Stimulated activated memory B cell treated with anti-CD40 and anti-IgM and Interleukin-4, amounts not matched to agents 10 μg/mL and 1 μg/mL and 100 μg/mL, for 72 hours (primary cell): ENCODE measurements around the gene UNC119B.

ENCODE experiments used
- ATAC-seq: fragments of 150-1000 bp; cut with Tn5 transposase; 2 replicates; pipeline ENCODE4 v1.10.0; 2021
- H3K27ac Mint-ChIP-seq: one replicate; pipeline ENCODE4 v1.8.0; 2022; ENCODE audit warnings: mild to moderate bottlenecking, mixed read lengths
- H3K27me3 Mint-ChIP-seq: one replicate; pipeline ENCODE4 v1.8.0; 2022; ENCODE audit warnings: mixed read lengths
- H3K36me3 Mint-ChIP-seq: one replicate; pipeline ENCODE4 v1.8.0; 2022; ENCODE audit warnings: mixed read lengths
- H3K4me1 Mint-ChIP-seq: one replicate; pipeline ENCODE4 v1.8.0; 2022; ENCODE audit warnings: mixed read lengths
- H3K4me3 Mint-ChIP-seq: one replicate; pipeline ENCODE4 v1.8.0; 2022; ENCODE audit warnings: mild to moderate bottlenecking, moderate library complexity, mixed read lengths
- H3K9me3 Mint-ChIP-seq: one replicate; pipeline ENCODE4 v1.8.0; 2022; ENCODE audit warnings: mixed read lengths

Gene UNC119B

GRCh38 chr12:120758798-120759590 lies 48.7 kb downstream of the UNC119B start:
- Mint-ChIP-seq H3K27ac (no peak overlapping the region), H3K4me3 (no peak overlapping the region), H3K9me3 (peaks cover 6% of the 10 kb centered on the region), H3K4me1 (no peaks in the 10 kb centered on the region), H3K36me3 (peaks cover 41% of the 10 kb centered on the region), H3K27me3 (no peaks in the 10 kb centered on the region)
- no peak for ATAC-seq

GRCh38 chr12:120759591-120760348 lies 49.5 kb downstream of the UNC119B start:
- Mint-ChIP-seq H3K9me3 (peaks cover 6% of the 10 kb centered on the region), H3K27ac (no peak overlapping the region), H3K36me3 (peaks cover 46% of the 10 kb centered on the region)

GRCh38 chr12:120760349-120761254 lies 50.3 kb downstream of the UNC119B start:
- no peak for ATAC-seq
- Mint-ChIP-seq H3K27ac (no peak overlapping the region), H3K4me3 (no peak overlapping the region), H3K4me1 (no peaks in the 10 kb centered on the region), H3K36me3 (peaks cover 45% of the 10 kb centered on the region), H3K9me3 (no peaks in the 10 kb centered on the region), H3K27me3 (no peaks in the 10 kb centered on the region)

More at GRCh38 chr12:120759591-120760348, 49.5 kb downstream of the UNC119B start:
- Mint-ChIP-seq H3K4me1 (no peaks in the 10 kb centered on the region), H3K4me3 (no peak overlapping the region), H3K27me3 (no peaks in the 10 kb centered on the region)
- peak; percentile 12 for ATAC-seq

GRCh38 chr12:120761519-120761934 lies 51.3 kb downstream of the UNC119B start:
- no peak for ATAC-seq
- Mint-ChIP-seq H3K27ac (no peak overlapping the region), H3K27me3 (no peaks in the 10 kb centered on the region)

GRCh38 chr12:120762086-120762485 lies 51.8 kb downstream of the UNC119B start:
- H3K4me1 Mint-ChIP-seq: no peaks in the 10 kb centered on the region
- H3K27me3 Mint-ChIP-seq: no peaks in the 10 kb centered on the region
- no peak overlapping the region for H3K4me3 Mint-ChIP-seq
- H3K9me3 Mint-ChIP-seq: no peaks in the 10 kb centered on the region
- H3K36me3 Mint-ChIP-seq: peaks cover 58% of the 10 kb centered on the region
- no peak for ATAC-seq
- H3K27ac Mint-ChIP-seq: no peak overlapping the region

More at GRCh38 chr12:120761519-120761934, 51.3 kb downstream of the UNC119B start:
- Mint-ChIP-seq H3K4me3 (no peak overlapping the region), H3K9me3 (no peaks in the 10 kb centered on the region), H3K4me1 (no peaks in the 10 kb centered on the region), H3K36me3 (peaks cover 53% of the 10 kb centered on the region)

- H3K9me3 Mint-ChIP-seq: no peaks in the 10 kb centered on the region
- peak overlapping the region; percentile 30 for H3K27ac Mint-ChIP-seq
- H3K27me3 Mint-ChIP-seq: no peaks in the 10 kb centered on the region
- H3K4me1 Mint-ChIP-seq: peaks cover 4% of the 10 kb centered on the region
- peaks cover 66% of the 10 kb centered on the region for H3K36me3 Mint-ChIP-seq
- no peak overlapping the region for H3K4me3 Mint-ChIP-seq
- ATAC-seq: no peak
Measured at GRCh38 chr12:120763250-120763649, 53.0 kb downstream of the UNC119B start.

- Mint-ChIP-seq H3K27me3 (no peaks in the 10 kb centered on the region), H3K4me3 (no peak overlapping the region), H3K4me1 (peaks cover 10% of the 10 kb centered on the region), H3K27ac (no peak overlapping the region), H3K9me3 (no peaks in the 10 kb centered on the region), H3K36me3 (peaks cover 72% of the 10 kb centered on the region)
- ATAC-seq: no peak
Measured at GRCh38 chr12:120764816-120765215, 54.6 kb downstream of the UNC119B start.

GRCh38 chr12:120766566-120766965 lies 56.3 kb downstream of the UNC119B start:
- no peak overlapping the region for H3K4me3 Mint-ChIP-seq
- peaks cover 21% of the 10 kb centered on the region for H3K4me1 Mint-ChIP-seq
- no peak overlapping the region for H3K27ac Mint-ChIP-seq
- no peaks in the 10 kb centered on the region for H3K27me3 Mint-ChIP-seq
- peaks cover 69% of the 10 kb centered on the region for H3K36me3 Mint-ChIP-seq
- no peaks in the 10 kb centered on the region for H3K9me3 Mint-ChIP-seq
- no peak for ATAC-seq

GRCh38 chr12:120767071-120768024 lies 57.1 kb downstream of the UNC119B start:
- peaks cover 68% of the 10 kb centered on the region for H3K36me3 Mint-ChIP-seq
- peaks cover 22% of the 10 kb centered on the region for H3K4me1 Mint-ChIP-seq
- ATAC-seq: no peak
- H3K4me3 Mint-ChIP-seq: no peak overlapping the region
- H3K9me3 Mint-ChIP-seq: no peaks in the 10 kb centered on the region
- no peaks in the 10 kb centered on the region for H3K27me3 Mint-ChIP-seq
- H3K27ac Mint-ChIP-seq: peak overlapping the region; percentile 17

- peaks cover 31% of the 10 kb centered on the region for H3K4me1 Mint-ChIP-seq
- no peak for ATAC-seq
- H3K27me3 Mint-ChIP-seq: no peaks in the 10 kb centered on the region
- no peak overlapping the region for H3K4me3 Mint-ChIP-seq
- H3K9me3 Mint-ChIP-seq: no peaks in the 10 kb centered on the region
- peaks cover 60% of the 10 kb centered on the region for H3K36me3 Mint-ChIP-seq
- H3K27ac Mint-ChIP-seq: peak overlapping the region; percentile 35
Measured at GRCh38 chr12:120771097-120771496, 60.8 kb downstream of the UNC119B start.
